ENCODE results near the gene RMDN3.

DNA sequence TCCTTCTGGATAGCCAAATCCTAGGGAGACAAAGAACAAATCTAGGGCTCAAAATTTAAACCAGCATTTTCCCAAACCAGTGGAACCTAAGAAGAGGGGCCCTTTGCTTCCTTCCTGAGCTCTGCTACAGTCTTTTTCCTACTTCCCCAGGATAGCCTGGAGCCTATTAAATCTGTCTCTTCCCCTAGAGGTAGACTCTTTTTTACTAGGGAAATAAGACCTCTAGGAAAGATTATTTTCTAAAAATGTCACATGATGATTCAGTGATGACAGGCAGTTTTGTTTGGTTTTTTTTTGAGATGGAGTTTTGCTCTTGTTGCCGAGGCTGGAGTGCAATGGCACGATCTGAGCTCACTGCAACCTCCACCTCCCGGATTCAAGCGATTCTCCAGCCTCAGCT is 18.5 kb downstream of the RMDN3 start:
- no peak for TF ChIP-seq CTCF (IDR thresholded peaks at IDR 0.05)
- no peak for TF ChIP-seq POLR2A (IDR thresholded peaks at IDR 0.05)

Data from esophagus squamous epithelium (tissue), 4 donors.